ENCODE data around the gene KAT6B.
"Not testable (repeated sequence)": the region's sequence is repeated elsewhere in the genome, so short reads cannot be mapped to it uniquely, and the experiment has no call there.

KAT6B gene

GRCh38 chr10:74910976-74911350 lies 84.6 kb downstream of the KAT6B start:
- Histone ChIP-seq H3K27me3 (replicated peaks; ENCODE audit: control insufficient read depth, insufficient read depth, low read length, poor library complexity, severe bottlenecking) (no peaks in the 10 kb centered on the region), H3K27ac (ENCODE audit: insufficient read depth, low read length, poor library complexity, severe bottlenecking) (no peak overlapping the region), H3K4me1 (ENCODE audit: control insufficient read depth, insufficient read depth, low read length, poor library complexity, severe bottlenecking) (peaks cover 7% of the 10 kb centered on the region), H3K36me3 (ENCODE audit: control insufficient read depth, insufficient read depth, low read length) (no peaks in the 10 kb centered on the region), H3K4me3 (ENCODE audit: insufficient read depth, low read depth, low read length, poor library complexity, severe bottlenecking) (no peak overlapping the region), H3K9me3 (ENCODE audit: control insufficient read depth, low read length) (no peaks in the 10 kb centered on the region)
- no peak for DNase-seq

GRCh38 chr10:74912182-74912581 lies 85.8 kb downstream of the KAT6B start:
- Histone ChIP-seq H3K27ac (ENCODE audit: insufficient read depth, low read length, poor library complexity, severe bottlenecking) (no peak overlapping the region), H3K4me3 (ENCODE audit: insufficient read depth, low read depth, low read length, poor library complexity, severe bottlenecking) (no peak overlapping the region), H3K4me1 (ENCODE audit: control insufficient read depth, insufficient read depth, low read length, poor library complexity, severe bottlenecking) (peaks cover 7% of the 10 kb centered on the region), H3K27me3 (replicated peaks; ENCODE audit: control insufficient read depth, insufficient read depth, low read length, poor library complexity, severe bottlenecking) (no peaks in the 10 kb centered on the region), H3K36me3 (ENCODE audit: control insufficient read depth, insufficient read depth, low read length) (no peaks in the 10 kb centered on the region), H3K9me3 (ENCODE audit: control insufficient read depth, low read length) (no peaks in the 10 kb centered on the region)
- no peak for DNase-seq

GRCh38 chr10:74912682-74913081 lies 86.3 kb downstream of the KAT6B start:
- Histone ChIP-seq H3K27me3 (replicated peaks; ENCODE audit: control insufficient read depth, insufficient read depth, low read length, poor library complexity, severe bottlenecking) (no peaks in the 10 kb centered on the region), H3K27ac (ENCODE audit: insufficient read depth, low read length, poor library complexity, severe bottlenecking) (no peak overlapping the region), H3K9me3 (ENCODE audit: control insufficient read depth, low read length) (no peaks in the 10 kb centered on the region), H3K4me1 (ENCODE audit: control insufficient read depth, insufficient read depth, low read length, poor library complexity, severe bottlenecking) (peaks cover 7% of the 10 kb centered on the region), H3K4me3 (ENCODE audit: insufficient read depth, low read depth, low read length, poor library complexity, severe bottlenecking) (no peak overlapping the region), H3K36me3 (ENCODE audit: control insufficient read depth, insufficient read depth, low read length) (no peaks in the 10 kb centered on the region)
- no peak for DNase-seq

GRCh38 chr10:74913377-74913979 lies 87.1 kb downstream of the KAT6B start:
- DNase-seq: no peak
- Histone ChIP-seq H3K27ac (ENCODE audit: insufficient read depth, low read length, poor library complexity, severe bottlenecking) (no peak overlapping the region), H3K36me3 (ENCODE audit: control insufficient read depth, insufficient read depth, low read length) (no peaks in the 10 kb centered on the region), H3K9me3 (ENCODE audit: control insufficient read depth, low read length) (no peaks in the 10 kb centered on the region), H3K4me1 (ENCODE audit: control insufficient read depth, insufficient read depth, low read length, poor library complexity, severe bottlenecking) (peaks cover 7% of the 10 kb centered on the region), H3K4me3 (ENCODE audit: insufficient read depth, low read depth, low read length, poor library complexity, severe bottlenecking) (no peak overlapping the region), H3K27me3 (replicated peaks; ENCODE audit: control insufficient read depth, insufficient read depth, low read length, poor library complexity, severe bottlenecking) (no peaks in the 10 kb centered on the region)

- no peaks in the 10 kb centered on the region for H3K9me3 ChIP-seq (ENCODE audit: control insufficient read depth, low read length)
- no peak overlapping the region for H3K4me3 ChIP-seq (ENCODE audit: insufficient read depth, low read depth, low read length, poor library complexity, severe bottlenecking)
- no peak overlapping the region for H3K27ac ChIP-seq (ENCODE audit: insufficient read depth, low read length, poor library complexity, severe bottlenecking)
- H3K4me1 ChIP-seq (ENCODE audit: control insufficient read depth, insufficient read depth, low read length, poor library complexity, severe bottlenecking): peaks cover 7% of the 10 kb centered on the region
- no peak for DNase-seq
- no peaks in the 10 kb centered on the region for H3K27me3 ChIP-seq (replicated peaks; ENCODE audit: control insufficient read depth, insufficient read depth, low read length, poor library complexity, severe bottlenecking)
- peaks cover 4% of the 10 kb centered on the region for H3K36me3 ChIP-seq (ENCODE audit: control insufficient read depth, insufficient read depth, low read length)
Measured at GRCh38 chr10:74916283-74916682, 89.9 kb downstream of the KAT6B start.

GRCh38 chr10:74917481-74918077 lies 91.2 kb downstream of the KAT6B start:
- no peak for DNase-seq
- no peak overlapping the region for H3K27ac ChIP-seq (ENCODE audit: insufficient read depth, low read length, poor library complexity, severe bottlenecking)

GRCh38 chr10:74919671-74920070 lies 93.3 kb downstream of the KAT6B start:
- Histone ChIP-seq H3K27me3 (replicated peaks; ENCODE audit: control insufficient read depth, insufficient read depth, low read length, poor library complexity, severe bottlenecking) (no peaks in the 10 kb centered on the region), H3K4me1 (ENCODE audit: control insufficient read depth, insufficient read depth, low read length, poor library complexity, severe bottlenecking) (no peaks in the 10 kb centered on the region), H3K27ac (ENCODE audit: insufficient read depth, low read length, poor library complexity, severe bottlenecking) (no peak overlapping the region), H3K36me3 (ENCODE audit: control insufficient read depth, insufficient read depth, low read length) (peaks cover 4% of the 10 kb centered on the region), H3K4me3 (ENCODE audit: insufficient read depth, low read depth, low read length, poor library complexity, severe bottlenecking) (no peak overlapping the region), H3K9me3 (ENCODE audit: control insufficient read depth, low read length) (no peaks in the 10 kb centered on the region)
- DNase-seq: no peak

More at GRCh38 chr10:74917481-74918077, 91.2 kb downstream of the KAT6B start:
- no peak overlapping the region for H3K4me3 ChIP-seq (ENCODE audit: insufficient read depth, low read depth, low read length, poor library complexity, severe bottlenecking)
- peaks cover 6% of the 10 kb centered on the region for H3K4me1 ChIP-seq (ENCODE audit: control insufficient read depth, insufficient read depth, low read length, poor library complexity, severe bottlenecking)
- no peaks in the 10 kb centered on the region for H3K27me3 ChIP-seq (replicated peaks; ENCODE audit: control insufficient read depth, insufficient read depth, low read length, poor library complexity, severe bottlenecking)
- peaks cover 4% of the 10 kb centered on the region for H3K36me3 ChIP-seq (ENCODE audit: control insufficient read depth, insufficient read depth, low read length)
- H3K9me3 ChIP-seq (ENCODE audit: control insufficient read depth, low read length): no peaks in the 10 kb centered on the region

GRCh38 chr10:74921070-74921469 lies 94.7 kb downstream of the KAT6B start:
- not testable (repeated sequence) for DNase-seq; H3K36me3 ChIP-seq (ENCODE audit: control insufficient read depth, insufficient read depth, low read length); H3K9me3 ChIP-seq (ENCODE audit: control insufficient read depth, low read length); H3K4me1 ChIP-seq (ENCODE audit: control insufficient read depth, insufficient read depth, low read length, poor library complexity, severe bottlenecking); H3K27ac ChIP-seq (ENCODE audit: insufficient read depth, low read length, poor library complexity, severe bottlenecking); H3K27me3 ChIP-seq (replicated peaks; ENCODE audit: control insufficient read depth, insufficient read depth, low read length, poor library complexity, severe bottlenecking); H3K4me3 ChIP-seq (ENCODE audit: insufficient read depth, low read depth, low read length, poor library complexity, severe bottlenecking)

- Histone ChIP-seq H3K9me3 (ENCODE audit: control insufficient read depth, low read length) (no peaks in the 10 kb centered on the region), H3K4me1 (ENCODE audit: control insufficient read depth, insufficient read depth, low read length, poor library complexity, severe bottlenecking) (no peaks in the 10 kb centered on the region), H3K27ac (ENCODE audit: insufficient read depth, low read length, poor library complexity, severe bottlenecking) (no peak overlapping the region), H3K4me3 (ENCODE audit: insufficient read depth, low read depth, low read length, poor library complexity, severe bottlenecking) (no peak overlapping the region), H3K36me3 (ENCODE audit: control insufficient read depth, insufficient read depth, low read length) (peaks cover 4% of the 10 kb centered on the region), H3K27me3 (replicated peaks; ENCODE audit: control insufficient read depth, insufficient read depth, low read length, poor library complexity, severe bottlenecking) (no peaks in the 10 kb centered on the region)
- DNase-seq: no peak
Measured at GRCh38 chr10:74921744-74922143, 95.3 kb downstream of the KAT6B start.

GRCh38 chr10:74922921-74923320 lies 96.5 kb downstream of the KAT6B start:
- no peak overlapping the region for H3K4me3 ChIP-seq (ENCODE audit: insufficient read depth, low read depth, low read length, poor library complexity, severe bottlenecking)
- no peaks in the 10 kb centered on the region for H3K4me1 ChIP-seq (ENCODE audit: control insufficient read depth, insufficient read depth, low read length, poor library complexity, severe bottlenecking)
- H3K36me3 ChIP-seq (ENCODE audit: control insufficient read depth, insufficient read depth, low read length): peaks cover 4% of the 10 kb centered on the region
- no peak overlapping the region for H3K27ac ChIP-seq (ENCODE audit: insufficient read depth, low read length, poor library complexity, severe bottlenecking)
- H3K27me3 ChIP-seq (replicated peaks; ENCODE audit: control insufficient read depth, insufficient read depth, low read length, poor library complexity, severe bottlenecking): no peaks in the 10 kb centered on the region
- no peaks in the 10 kb centered on the region for H3K9me3 ChIP-seq (ENCODE audit: control insufficient read depth, low read length)
- no peak for DNase-seq

Data from effector memory CD4-positive, alpha-beta T cell (primary cell).